Aortic smooth muscle cell (primary cell): ENCODE results near the gene MFSD1. TPM values are rescaled to one million over a fixed set of nuclear protein-coding genes. Genes with fewer than 3 reads are reported as not detected.

Experiments used
- total RNA-seq: library from RNA; depleted of rRNA; stranded (reverse); fragments of >200 nt; gene quantifications from 2 replicates; pipeline ENCODE4 v1.2.3, GENCODE V29; 2014

The MFSD1 gene, protein sequence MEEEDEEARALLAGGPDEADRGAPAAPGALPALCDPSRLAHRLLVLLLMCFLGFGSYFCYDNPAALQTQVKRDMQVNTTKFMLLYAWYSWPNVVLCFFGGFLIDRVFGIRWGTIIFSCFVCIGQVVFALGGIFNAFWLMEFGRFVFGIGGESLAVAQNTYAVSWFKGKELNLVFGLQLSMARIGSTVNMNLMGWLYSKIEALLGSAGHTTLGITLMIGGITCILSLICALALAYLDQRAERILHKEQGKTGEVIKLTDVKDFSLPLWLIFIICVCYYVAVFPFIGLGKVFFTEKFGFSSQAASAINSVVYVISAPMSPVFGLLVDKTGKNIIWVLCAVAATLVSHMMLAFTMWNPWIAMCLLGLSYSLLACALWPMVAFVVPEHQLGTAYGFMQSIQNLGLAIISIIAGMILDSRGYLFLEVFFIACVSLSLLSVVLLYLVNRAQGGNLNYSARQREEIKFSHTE
- 232 and 269 TPM in 2 replicates for total RNA-seq

DNA sequence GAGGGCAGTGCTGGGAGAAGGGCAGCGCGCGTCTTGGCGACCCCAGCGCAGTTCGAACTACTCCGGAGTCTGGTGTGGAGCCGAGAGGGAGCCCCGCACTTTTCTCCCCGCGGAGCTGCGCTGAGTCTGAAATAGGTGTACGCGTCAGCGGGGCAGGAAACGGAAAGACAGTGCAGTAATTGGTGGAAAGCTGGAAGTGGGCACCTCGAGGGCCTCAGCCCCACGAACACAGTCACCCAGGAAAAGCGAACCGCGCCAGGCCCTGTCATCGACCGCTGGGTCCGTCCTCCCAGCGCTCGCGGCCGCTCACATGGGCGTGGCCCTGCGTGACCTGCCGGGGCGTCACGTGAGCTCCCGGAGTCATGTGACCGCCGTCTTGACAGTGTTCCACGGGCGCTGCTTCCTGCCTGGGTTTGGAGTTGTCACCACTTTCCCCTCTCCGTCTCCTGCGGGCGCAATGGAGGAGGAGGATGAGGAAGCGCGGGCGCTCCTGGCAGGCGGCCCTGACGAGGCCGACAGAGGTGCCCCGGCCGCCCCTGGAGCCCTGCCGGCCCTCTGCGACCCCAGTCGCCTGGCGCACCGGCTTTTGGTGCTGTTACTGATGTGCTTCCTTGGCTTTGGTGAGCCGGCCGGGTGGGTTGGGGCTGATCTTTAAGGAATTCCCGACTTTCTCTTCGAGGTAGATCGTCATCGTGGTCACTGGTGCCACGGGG, at the start of gene MFSD1:
TSS of gene MFSD1 (plus strand) at position 359 of the 713 bp plus-strand sequence. CDS start at position 458, 99 bp downstream.

Other genes with a start within 250 kb of the MFSD1 start
- gene MLF1, start 230.9 kb upstream of the MFSD1 start, total RNA-seq = 5.4 and 6.7 TPM in 2 replicates
- gene GFM1, start 157.5 kb upstream of the MFSD1 start, total RNA-seq = 41.0 and 44.5 TPM in 2 replicates
- gene LXN, start 129.4 kb upstream of the MFSD1 start, total RNA-seq = 157 and 377 TPM in 2 replicates
- 29.4 and 40.8 TPM in 2 replicates for gene RARRES1, start 69.6 kb upstream of the MFSD1 start, total RNA-seq